Myocyte (in vitro differentiated cells): ENCODE measurements around the gene KRT82. TPM values are rescaled to one million over a fixed set of nuclear protein-coding genes. Genes with fewer than 3 reads are reported as not detected.

Experiments used
- DNase-seq: peaks from one replicate; pipeline ENCODE4 v3.0.0-alpha.2; 2012; ENCODE audit warnings: low read depth
- total RNA-seq: library from RNA; depleted of rRNA; stranded (reverse); fragments of >200 nt; gene quantifications from 2 replicates; pipeline ENCODE4 v1.2.3, GENCODE V29; 2014

The KRT82 gene
- total RNA-seq, 1 donor from 2014 or later: not detected

DNA sequence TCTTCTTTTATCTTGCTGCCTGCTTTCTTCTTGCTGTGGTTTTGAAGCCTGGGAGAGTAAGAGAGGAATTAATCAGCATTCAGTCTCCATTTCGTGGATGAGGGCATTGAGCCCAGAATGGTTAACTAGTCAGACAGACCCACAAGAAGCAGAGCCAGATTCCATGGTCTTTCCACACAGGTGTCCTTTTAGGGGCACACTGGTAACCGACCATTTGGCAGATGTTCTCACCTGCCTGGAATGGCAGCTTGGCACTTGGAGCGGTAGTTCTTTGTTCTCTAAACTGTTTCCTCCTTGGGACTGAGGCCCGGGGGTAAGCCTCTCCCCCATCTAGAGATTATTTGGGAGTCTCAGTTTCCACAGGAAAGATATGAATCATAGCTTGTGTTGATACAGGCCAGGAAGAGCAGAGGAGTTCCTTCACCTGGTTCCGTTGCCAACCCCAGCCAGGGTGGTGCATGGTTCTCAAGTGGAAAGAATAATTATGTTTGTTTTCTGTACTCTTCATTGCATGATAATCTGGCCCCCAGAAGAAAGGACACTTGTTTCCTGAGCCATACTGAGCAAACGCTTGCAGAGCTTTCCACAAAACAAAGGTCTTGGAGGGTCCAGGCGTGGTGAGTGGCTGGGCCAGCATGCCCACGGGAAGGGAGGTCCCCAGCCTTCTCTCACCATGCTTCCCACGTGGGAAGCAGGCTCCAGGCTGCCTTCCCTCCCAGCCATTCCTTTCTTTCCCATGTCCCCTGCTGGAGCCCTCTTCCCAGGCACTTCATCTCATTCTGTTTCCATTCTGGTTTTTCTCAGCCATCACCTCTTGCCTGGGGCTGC is 30.1 kb upstream of the KRT82 start:
- DNase-seq: no peak

DNA sequence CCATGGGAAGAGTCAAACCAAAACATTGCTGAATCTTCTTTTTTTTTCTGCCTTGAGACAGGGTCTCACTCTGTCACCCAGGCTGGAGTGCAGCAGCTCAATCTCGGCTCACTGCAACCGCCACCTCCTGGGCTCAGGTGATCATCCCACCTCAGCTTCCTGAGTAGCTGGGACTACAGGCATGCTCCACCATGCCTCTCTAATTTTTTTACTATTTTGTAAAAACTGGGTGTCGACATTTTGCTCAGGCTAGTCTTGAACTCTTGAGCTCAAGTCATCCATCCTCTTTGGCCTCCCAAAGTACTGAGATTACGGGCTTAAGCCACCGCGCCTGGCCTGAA is 29.5 kb upstream of the KRT82 start:
- no peak for DNase-seq

DNA sequence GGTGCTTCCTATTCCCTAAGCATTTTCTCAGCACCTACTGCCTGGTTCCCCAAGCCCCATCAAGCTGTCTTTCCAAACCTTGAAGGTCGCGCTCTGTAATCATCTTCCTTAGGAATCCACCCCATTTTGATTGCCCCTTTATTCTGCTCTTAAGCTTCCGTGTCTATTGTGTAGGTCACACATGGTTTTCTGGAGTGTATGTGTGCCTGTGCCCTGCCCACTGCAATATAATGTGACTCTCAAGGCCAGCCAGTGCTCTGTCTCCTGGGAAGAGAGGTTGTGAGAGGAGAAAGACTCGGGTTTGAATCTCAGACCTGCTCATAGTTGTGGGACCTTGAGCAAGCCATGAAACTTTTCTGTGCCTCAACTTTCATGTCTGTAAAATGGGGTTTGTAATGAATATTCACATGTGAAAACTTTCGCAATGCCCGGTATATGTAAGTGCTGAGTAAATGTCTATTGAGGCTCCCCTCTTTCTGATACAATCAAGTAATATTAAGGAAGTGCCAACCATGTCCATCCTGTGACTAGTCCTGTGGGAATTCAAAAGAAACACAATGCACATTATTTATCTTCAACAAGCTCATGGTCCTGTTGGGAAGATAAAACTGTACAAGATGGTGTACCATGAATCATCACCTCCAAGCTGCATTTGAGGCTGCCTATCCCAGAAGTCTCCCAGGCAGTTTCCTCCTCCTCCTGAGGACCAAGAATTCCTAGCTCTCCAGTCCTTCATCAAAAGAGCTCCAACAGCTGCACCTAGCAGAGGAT is 28.8 kb upstream of the KRT82 start:
- DNase-seq: no peak

DNA sequence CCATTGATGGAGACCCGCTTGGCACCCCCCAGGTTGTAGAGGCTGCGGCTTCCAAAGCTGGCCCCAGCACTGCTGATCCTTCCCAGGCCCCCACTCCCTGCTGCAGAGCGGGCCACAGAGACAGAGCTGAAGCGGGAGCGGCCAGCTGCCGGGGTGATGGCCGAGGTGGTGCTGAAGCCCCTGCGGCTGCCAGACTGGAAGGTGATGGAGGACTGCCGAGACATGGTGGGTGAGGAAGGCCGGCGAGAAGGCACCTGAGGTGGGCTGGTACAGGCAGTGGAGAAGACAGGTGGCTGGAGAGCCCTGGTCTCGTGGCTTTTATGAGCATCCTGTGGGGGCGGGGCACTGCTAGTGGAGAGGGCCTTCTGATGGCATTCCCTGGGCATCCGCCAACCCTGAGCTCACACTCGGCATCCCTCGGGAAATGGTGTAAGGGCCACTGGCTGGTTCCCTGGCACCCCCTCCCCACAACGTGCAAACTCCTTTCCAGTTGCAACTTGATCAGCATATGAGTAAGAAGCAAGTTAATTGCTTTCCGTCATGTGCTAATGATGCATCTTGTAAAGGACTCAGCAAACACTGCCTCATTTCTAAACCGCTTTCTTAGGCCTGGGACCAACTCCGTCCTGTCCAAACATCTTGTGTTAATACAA is 28.1 kb upstream of the KRT82 start, which contains the start of gene KRT75:
KRT75 (minus strand) TSS at position 291 of the 653 bp plus-strand sequence; CDS start at position 224, 67 bp downstream.
- DNase-seq: no peak

DNA sequence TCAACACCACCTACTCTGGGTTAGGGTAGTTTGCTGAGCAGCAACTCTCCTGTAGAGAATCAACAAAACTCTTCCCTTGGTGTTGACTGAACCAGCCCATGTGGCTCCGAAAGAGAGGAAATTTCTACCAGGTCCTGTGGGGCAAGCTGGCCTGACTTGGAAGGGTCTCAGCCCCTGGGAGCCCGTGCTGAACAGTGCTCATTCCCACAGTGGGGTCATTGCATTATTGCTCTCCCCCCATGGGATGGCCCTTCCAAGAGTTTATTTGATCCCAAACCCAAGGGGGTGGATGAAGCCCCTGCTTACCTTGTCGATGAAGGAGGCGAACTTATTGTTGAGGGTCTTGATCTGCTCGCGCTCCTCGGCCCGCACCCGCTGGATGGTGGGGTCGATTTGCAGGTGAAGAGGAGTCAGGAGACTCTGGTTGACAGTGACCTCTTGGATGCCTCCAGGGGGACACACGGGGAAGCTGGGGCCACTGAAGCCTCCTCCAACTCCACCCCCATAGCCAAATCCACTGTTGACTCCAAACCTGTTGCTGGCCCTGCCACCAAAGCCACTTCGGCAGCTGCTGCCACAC is 27.5 kb upstream of the KRT82 start:
- no peak for DNase-seq

DNA sequence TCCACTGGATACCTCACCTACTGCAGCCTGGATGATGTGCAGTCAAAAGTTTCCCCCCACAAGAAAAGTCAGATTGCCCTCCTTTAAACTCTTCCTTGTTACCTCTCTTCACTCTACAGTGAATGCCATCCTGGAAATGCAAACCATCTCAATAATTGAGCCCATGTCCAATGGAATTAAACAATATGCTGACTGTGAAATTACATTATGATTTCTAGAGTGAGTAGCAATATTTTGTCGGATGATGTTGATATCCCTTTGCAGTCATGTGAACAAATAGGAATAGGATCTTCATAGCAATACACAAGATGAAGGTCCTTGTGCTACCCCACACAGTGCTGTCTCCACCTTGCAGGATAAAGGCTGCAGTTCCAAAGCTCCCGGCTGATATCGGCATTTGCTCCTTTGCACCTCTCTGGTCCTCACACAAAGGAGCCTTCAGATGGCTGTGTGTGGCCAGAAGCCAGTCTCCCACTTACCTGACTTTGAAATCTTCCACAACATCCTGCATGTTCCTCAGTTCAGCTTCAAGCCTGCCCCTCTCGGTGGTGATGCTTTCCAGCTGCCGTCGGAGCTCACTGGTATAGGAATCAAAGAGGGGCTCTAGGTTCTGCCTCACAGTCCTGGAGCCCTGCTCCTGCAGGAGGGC is 26.5 kb upstream of the KRT82 start:
- no peak for DNase-seq

DNA sequence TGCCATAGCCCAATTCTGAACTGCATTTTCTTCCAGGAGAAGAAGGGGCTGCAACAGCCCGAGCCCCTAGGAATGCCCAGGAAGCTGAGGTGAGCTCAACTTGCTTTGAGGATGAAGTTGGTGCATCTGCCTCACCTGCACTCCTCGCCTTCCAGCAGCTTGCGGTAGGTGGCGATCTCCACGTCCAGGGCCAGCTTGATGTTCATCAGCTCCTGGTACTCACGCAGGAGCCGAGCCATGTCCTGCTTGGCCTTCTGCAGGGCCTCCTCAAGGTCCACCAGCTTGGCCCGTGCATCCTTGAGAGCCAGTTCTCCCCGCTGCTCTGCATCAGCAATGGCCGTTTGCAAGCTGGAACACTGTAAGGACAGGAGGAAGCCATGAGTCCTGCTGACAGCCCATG is 22.0 kb upstream of the KRT82 start:
- DNase-seq: no peak

DNA sequence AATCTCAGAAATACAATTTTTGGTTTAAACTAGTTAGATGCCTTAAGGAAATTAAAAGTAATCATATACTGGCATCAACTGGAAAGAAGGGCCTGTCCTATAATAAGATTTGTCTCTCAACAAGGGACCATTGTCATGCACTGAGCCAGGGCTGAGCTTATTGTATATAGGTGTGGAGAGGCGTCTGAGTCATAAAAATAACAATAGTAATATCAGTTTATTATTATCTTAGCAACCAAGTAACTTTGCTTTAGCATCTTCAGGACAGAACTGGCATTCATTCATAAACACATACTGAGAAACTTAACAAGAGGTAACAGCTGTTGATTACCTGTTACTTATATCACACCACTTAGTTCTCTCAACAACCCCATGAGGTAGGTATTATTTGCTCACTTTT is 20.9 kb upstream of the KRT82 start:
- DNase-seq: no peak

DNA sequence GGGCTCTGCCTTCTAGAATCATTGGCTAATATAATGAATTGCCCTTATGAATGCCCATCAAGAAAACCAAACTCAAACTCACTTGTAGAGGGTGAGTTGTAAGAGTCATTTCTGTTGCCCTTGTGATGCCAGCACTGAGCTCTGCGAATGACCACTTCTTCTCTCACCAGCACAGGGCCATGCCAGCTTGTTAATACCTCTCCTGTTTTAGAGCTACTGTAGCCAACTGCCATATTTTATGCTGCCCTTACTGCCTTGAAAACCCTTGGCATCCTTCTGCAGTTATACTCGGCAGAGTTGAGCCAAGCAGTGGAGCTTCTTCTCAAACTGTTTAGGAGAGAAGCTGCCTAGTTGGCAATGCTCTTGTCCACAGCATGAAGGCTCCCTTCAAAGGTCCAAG is 19.9 kb upstream of the KRT82 start:
- DNase-seq: no peak

DNA sequence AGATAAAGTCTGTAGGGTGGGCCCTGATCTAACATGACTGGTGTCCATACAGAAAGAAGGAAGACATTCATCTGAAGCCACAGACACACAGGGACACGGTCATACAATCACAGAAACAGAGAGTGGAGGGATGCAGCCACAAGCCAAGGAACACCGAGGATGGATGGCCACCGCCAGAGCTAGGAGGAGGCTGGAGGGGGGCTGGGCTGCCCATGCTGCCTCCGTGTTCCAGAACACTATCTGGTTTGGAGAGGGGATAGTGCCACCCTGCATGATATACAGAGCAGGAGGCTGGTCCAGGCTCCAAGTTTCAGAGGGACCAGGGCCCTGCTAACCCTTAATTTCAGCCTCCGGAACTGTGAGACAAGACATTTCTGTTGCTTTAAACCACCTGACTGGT is 19.3 kb upstream of the KRT82 start:
- DNase-seq: no peak

DNA sequence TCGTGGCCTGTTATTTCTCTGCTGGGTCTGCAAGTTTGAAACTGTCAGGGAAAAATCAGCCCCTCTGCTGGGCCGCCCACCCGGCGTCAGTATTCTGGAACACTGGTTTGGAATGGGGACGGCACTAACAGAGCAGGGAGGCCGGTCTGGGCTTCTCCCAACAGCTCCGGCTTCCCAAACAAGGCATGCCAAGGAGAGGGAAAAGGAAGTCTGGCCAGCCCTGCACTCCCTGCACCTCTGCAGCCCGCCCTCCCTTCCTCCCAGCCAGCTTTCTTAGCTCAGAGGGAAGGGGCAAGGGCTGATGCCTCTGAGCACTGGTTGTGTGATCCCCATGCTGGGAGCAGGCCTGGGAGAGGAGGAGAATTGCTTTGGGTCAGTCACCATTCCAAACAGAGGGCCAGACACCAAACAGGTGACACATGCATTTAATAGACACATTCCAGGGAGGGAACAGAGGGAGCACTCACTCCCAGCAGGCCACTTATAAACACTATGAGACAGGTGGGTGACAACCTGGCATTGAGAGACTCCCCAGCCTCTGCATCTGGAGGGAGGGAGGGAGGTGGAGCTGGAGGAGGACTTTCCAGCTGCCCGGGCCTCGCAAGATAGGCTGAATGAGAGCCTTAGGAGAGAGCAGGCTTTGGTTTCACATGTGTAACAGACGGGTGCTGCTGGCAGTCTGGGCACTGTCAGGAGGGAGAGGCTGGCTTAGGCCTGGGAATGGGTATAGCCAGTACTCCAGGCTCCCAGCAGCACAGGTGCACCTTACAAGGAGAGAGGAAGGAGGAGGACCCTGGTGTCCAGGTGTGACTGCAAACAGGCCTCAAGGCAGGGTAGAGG is 17.7 kb upstream of the KRT82 start:
- DNase-seq: peak; percentile 32

DNA sequence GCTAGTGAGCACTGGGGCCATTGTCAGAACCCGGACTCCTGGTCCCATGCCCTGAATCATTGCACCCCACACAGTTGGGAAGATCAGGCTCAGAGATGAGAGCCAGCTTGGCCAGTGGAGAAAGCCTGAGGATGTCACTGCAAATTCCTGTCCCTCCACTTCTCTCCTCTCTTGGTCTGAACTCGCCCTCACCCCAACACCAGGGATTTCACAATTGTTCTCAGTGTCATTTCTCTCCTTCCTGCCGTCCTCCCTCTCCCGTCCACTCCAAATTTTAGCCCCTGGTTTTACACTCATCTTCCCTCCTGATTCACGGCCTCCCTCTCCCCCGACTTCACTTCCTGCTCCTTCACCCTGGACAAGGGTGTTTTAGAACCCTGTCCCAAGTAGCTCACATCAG is 16.9 kb upstream of the KRT82 start:
- DNase-seq: no peak

DNA sequence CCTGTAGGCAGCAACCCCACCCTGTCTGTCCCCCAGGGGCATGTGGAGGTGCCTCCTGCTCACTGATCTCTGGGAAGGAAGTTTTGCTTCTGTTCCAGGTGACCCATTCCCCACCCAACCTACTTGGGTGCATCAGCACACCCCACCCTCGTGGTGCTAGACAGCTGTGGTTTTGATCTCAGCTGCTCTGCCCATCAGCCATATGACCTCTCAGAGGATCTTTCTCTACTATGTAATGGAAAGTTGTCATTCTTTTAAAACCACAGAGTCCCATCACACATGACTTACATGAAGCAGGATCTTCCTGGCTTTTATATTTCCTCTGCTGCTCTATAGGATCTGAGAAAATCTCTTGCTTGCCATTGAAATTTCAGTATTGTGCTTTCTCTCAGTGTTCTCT is 13.5 kb upstream of the KRT82 start:
- peak; percentile 66 for DNase-seq

DNA sequence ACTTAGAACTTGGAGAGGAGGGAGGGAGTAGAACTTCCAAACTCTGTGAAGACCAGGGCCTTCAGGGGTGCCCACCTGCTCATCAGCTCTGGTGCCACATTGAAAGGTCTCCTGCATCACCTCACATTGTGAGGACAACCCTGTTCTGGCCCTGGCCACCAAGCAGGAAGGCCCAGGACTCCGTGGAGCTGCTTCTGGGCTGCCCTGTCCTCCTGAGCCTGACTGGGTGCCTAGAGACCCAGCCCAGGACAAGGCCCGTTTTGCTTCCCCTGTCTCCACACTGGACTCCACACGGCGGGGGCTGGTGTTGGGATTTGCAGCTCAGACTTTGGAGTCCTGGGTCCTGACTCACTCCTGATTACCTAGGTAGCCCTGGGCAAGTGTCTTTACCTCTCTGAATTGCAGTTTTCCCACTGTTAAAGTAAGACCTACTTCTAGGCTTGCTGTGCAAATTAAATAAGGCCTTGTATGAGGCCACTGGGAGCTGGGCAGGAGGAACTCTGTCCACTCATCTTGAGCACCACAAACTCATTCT is 12.5 kb upstream of the KRT82 start:
- DNase-seq: no peak

DNA sequence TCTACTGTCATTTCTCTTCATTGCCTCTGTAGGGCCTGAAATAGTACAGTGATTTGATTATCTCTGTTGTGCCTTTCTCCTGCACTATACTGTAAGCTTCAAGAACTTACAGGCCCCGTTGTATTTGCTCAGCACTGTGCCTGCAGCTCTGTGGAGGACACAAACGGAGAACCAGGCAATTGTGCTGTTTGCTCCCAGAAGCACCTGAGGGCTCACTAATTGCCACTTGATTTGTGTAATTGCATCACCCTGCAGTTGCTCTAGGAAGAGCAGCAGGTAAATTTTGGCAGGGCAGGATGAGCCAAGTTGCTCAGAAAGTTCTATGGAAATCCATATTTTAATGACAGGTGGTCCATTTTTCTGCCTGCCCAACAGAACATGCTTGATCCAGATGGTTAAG is 11.6 kb upstream of the KRT82 start:
- DNase-seq: no peak

DNA sequence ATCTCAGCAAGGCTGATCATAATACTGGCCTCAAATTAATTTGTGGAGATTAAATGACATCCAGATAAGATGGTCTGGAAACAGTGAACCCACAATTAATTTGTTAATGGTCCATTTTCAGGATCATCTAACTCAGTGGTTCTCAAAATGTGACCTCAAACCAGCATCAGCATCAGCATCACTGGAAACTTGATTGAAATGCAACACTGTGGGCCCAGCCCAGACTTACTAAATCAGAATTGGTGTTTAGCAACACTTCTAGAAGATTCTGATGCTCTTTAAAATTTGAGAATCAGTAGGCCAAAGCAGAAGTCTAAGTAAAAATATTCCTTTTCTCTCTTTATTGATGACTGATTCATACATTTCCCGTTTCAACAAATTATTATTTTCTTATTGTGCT is 10.7 kb upstream of the KRT82 start:
- DNase-seq: no peak

DNA sequence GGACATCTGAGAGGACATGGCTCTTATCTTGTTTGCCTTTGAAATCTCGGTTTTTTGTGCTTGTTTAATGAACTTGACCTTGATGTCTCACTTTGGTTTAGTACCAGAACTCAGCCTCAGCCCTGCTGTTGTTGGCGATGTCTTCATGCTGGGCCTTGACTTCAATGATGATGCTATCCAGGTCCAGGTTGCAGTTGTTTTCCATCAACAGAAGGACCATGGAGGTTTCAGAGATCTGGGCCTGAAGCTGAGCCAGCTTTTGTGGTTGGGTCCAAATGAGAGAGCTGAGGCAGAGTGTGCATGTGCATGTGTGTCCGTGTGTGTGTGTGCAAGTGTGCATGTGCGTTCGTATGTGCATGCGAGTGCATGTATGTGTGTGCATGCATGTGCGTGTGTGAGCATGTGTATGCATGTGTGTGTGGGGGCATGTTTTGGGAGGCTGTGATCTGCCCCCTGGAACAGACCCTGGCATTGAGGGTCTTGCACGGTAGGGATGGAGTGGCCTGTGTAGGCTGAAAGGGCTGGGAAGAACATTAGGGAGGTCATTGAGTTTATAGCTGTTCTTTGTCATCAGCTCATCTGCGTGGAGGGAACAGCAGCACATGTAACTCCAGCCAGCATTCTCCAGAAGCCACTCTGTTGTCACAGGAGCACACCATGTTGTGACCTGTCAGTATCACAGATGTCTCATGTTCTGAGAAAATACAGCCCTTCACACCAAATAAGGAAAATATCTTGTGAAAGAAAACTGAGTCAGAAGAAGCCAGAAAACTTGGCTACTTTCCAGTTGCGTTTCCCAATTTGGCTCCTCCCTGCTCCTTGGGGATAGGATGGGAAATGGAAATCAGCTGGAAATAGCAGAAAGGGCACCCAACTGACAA is 10.0 kb upstream of the KRT82 start:
- DNase-seq: peak; percentile 62

DNA sequence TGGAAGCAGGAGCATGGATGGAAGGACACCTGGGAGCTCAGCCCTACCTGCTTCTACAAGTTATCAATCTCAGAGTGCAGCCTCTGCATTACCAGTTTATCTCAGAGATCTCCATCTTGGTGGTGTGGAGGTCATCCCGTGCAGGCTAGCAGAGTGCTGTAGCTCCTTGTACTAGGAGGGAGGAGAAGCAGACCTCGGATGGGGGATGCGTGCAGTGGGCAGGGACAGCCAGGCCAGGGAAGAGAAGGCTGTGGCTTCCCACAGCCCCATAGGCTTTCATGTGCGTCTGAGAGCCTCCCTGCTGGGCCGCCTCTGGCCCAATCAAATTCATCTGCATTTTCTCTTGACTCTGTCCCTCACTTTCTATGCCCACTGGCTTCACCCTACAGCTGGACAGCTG is 8.8 kb upstream of the KRT82 start:
- no peak for DNase-seq

DNA sequence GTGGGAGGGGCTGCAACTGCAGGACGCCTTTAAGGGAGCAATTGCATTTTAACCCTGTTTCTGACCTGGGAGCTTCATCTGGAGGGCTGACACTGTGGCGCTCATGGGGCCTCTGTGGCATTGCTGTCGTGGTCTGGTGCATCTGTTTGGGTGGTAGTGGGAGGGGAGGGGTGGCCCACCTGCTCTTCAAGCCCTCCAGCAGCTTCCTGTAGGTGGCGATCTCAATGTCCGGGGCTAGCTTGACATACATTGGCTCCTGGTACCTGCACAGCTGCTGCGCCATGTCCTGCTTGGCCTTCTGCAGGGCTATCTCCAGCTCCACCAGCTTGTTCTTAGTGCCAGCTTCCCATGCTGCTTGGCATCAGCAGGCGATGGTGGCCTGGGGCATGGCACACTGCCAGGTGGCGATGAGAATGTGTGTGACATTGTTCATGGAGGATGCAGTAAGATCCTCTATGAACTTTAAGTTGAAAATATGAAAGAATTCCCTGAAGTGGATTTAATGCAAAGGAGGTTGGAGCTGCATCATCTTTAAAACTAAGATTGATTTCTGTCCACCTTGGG is 7.7 kb upstream of the KRT82 start:
- no peak for DNase-seq
